Measurements from ENCODE around the gene ORAI3.

- TF ChIP-seq CTCF (IDR thresholded peaks at IDR 0.05) (peak; percentile 85), EP300 (IDR thresholded peaks at IDR 0.05; ENCODE audit: borderline replicate concordance in 1 of 2, low read depth in 1 of 2, low read length in 1 of 2) (no peak), RFX5 (IDR thresholded peaks at IDR 0.05; ENCODE audit: low read length) (no peak), NRF1 (IDR thresholded peaks at IDR 0.05; ENCODE audit: low read depth, low read length) (peak; percentile 3; the same call in 1 of the 2 replicates), YY1 (IDR thresholded peaks at IDR 0.05; ENCODE audit: low read depth) (no peak)
Measured at GRCh38 chr16:30953511-30954124, 4.8 kb downstream of the ORAI3 start.
